PC-9 (cell line): ENCODE measurements around the gene HEXIM1.

Experiments
- CTCF ChIP-seq: fragments of 200-600 bp; sonication (generic); conservative IDR thresholded peaks from 2 replicates; pipeline ENCODE4 v1.6.1; 2017; ENCODE audit warnings: mixed run types, antibody characterized with exemption, mild to moderate bottlenecking, moderate library complexity
- EZH2 ChIP-seq: fragments of 200-600 bp; sonication (generic); IDR thresholded peaks from 2 replicates; pipeline ENCODE4 v1.8.0; 2017; ENCODE audit warnings: antibody characterized with exemption, low read depth

- TF ChIP-seq EZH2, result no peak
- TF ChIP-seq CTCF, result no peak; the same call in 1 of the 2 replicates
Measured at GRCh38 chr17:45161288-45162024, 13.2 kb downstream of the HEXIM1 start, which contains the start of gene HEXIM2.
